GM19351 (cell line): ENCODE results near the gene CDK11B.

Experiments used
- ATAC-seq: cut with Tn5 transposase; IDR thresholded peaks from one replicate; pipeline ENCODE4 v1.9.1; 2021; ENCODE audit warnings: mild to moderate bottlenecking, moderate library complexity; ENCODE audit not compliant: unreplicated experiment

CDK11B gene

DNA sequence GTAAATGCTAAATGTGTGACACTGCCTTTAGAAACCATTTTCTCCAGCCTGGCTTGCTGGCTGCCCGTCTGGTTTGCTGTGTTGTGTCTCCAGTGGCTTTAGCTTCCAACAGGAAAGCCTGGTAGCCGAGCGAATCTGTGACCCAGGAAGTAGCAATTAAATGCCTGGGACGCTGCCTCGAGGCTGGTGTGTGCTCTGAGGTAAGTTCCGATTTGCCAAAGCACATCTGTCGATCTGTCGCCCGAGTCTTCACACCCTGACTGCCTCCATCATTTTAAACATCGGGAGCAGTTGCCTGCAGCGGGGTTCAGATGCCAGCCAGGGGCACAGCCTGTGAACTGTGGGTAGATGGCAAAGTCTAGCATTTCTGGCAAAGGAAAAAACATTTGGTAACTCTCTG is 41.3 kb downstream of the CDK11B start:
- no peak for ATAC-seq

DNA sequence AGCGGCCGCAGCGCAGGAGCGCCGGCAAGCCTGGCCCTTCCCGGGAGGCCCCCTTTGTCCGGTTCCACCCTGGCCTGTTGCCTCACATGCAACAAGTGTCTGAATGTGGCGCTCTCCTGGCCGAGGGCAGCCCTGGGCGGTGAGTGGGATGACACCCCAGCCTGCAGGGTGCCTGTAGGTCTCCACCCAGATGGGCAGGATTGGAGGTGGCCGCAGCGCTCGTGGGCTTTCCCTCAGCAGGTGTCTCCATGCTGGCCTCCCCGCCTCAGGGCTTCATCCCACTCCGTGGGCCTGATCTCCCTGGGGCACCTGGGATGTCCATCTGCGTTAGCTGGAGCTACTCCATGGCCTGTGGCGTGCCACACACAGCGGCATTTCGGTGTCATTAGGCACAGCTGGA is 42.0 kb downstream of the CDK11B start:
- no peak for ATAC-seq

DNA sequence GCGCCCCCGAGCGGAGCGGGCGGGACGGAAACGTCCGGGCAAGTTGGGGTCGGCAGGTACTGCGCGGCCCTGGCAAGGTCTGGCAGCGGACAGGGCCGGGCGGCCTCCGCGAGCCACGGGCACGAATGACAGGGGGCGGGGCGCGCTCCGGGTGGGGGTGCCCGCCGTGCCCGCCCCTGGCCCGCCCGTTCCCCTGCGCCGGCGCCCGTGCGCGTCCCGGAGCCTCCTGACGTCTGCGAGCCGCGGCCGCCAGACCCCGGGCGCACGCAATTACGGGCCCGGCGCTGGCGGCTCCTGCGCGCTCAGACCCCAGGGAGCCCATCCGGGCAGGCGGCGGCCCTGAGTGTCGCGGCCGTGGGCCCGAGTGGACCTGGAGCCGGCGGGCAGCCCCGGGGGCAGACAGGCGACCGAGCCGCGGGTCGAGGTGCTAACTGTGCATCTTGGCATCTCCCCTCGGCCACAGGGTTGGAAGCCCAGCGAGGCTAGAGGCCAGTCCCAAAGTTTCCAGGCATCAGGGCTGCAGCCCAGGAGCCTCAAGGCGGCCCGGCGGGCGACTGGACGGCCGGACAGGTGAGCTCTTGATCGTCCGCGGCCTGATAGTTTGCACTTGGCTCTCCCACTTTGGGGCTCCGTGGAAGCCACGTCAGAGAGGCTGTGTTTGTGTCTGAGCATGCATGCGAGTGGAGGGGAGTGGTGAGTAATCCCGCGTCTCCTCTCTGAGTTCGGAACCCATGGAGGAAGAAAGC is 42.6 kb downstream of the CDK11B start:
- ATAC-seq = peak; percentile 13

DNA sequence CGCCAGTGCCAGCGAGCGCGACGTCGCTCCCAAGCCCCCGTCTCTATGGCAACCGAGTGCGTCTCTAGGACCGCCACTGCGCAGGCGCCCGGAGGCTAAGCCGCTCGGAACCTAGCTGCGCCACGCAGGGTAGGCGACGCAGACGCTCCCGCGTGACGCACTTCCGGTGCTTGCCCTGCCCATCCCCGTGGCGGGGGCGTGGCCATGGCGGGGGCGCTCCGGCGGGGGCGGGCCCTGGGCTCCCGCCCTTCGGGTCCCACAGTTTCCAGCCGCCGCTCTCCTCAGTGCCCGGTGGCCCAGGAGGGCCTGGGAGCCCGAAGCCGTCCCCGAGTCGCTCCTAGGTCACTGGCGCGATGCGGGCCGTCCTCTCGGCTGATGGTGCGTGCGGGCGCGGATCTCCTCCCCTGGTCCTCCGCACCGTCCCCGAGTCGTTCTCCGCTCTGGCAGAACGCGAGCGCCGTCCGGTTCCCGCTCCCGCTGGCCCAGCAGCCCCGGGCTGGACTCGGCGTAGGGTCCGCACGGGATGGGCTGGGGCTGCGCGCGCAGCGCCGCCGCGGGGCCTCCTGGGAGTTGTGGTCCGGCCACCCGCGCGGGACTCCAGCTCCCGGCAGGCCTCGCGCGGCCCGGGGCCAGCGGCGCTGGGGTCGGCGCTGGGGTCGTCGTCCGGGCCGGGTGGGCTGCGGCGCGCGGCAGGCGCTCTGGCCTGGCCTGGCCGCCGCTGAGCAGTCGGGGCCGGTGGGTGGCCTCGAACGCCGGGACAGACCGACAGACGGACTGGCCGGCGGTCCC is 43.4 kb downstream of the CDK11B start, which contains the start of gene MIB2:
TSS of gene MIB2 (plus strand) at position 245 of the 789 bp plus-strand sequence. CDS start 7,953 bp downstream, outside the sequence.
- peak; percentile 82 for ATAC-seq

DNA sequence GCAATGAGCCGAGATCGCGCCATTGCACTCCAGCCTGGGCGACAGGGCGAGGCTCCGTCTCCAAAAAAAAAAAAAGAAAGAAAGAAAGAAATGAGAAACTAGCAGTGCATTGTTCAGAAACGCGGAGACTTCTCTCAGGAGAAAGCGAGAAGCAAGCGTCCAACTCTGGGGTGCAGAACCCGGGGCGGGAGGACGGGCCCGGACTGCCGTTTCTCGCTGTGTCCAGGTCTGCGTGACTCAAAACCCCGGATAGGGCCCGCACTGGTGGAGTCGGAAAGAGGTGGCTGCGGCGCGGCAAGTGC is 43.9 kb downstream of the CDK11B start:
- no peak for ATAC-seq

- no peak for ATAC-seq
These were observed 44.4 kb downstream of the CDK11B start for GRCh38 chr1:1614204-1614953.

- no peak for ATAC-seq
These were observed 45.2 kb downstream of the CDK11B start for GRCh38 chr1:1613509-1614082.

- no peak for ATAC-seq
These were observed 46.8 kb downstream of the CDK11B start for GRCh38 chr1:1612104-1612400.

DNA sequence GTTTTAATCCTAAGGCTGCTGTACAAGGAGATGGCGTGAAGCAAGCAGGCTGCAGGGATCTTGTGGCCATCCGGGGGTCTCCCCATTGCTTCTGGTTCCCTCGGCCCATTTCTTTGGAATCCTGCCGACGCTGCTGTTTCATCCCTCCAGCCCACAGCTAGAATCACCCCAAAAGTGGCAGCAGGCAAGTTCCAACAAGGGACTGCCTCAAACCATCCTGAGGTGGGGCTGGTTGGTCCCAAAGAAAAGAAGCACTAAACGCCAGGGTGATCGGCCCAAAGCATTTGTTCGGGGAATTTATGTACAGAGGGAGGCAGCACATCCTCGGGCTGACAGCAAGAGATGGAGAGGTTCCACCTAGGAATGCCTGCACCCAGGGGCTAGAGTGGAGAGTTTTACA is 48.0 kb downstream of the CDK11B start:
- ATAC-seq = no peak

- ATAC-seq = no peak
These were observed 48.9 kb downstream of the CDK11B start for GRCh38 chr1:1609822-1610485.

GRCh38 chr1:1606232-1606631 is 52.6 kb downstream of the CDK11B start:
- ATAC-seq = no peak

DNA sequence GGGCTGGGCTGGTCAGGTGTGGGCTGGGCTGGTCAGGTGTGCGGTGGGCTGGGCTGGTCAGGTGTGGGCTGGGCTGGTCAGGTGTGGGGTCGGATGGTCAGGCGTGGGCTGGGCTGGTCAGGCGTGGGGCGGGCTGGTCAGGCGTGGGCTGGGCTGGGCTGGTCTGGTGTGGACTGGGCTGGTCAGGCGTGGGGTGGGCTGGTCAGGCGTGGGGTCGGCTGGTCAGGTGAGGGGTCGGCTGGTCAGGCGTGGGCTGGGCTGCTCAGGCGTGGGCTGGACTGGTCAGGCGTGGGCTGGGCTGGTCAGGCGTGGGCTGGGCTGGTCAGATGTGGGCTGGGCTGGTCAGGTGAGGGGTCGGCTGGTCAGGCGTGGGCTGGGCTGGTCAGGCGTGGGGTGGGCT is 53.1 kb downstream of the CDK11B start:
- ATAC-seq = no peak

GRCh38 chr1:1605034-1605591 is 53.7 kb downstream of the CDK11B start:
- no peak for ATAC-seq

DNA sequence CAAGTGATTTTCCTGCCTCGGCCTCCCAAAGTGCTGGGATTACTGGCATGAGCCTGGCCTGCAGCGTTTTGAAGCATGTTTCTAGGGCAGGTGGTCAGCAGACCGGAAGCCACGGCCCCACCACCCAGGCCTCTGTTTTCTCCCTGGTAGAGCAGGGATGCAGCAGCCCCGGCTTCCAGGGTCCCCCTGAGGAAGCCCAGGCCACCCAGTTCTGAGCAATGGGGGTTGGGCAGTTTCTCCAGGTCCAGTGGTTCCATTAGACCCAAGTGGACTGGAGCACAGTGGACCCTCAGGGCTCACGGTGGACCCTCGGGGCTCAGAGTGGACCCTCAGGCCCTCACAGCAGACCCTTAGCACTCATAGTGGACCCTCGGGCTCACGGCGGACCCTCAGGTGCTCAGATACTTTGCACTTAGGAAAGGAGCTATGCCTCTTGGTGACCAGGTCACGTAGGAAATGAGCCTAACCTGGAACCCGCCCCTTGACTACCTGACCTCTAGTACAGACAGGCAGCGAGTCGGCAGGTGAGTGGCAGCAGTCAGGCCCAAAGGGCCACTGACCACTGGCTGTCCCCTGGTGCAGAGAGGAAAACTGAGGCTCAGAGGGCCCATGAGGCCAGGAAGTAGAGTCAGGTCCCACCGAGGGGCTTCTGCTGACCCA is 54.3 kb downstream of the CDK11B start:
- ATAC-seq = no peak

DNA sequence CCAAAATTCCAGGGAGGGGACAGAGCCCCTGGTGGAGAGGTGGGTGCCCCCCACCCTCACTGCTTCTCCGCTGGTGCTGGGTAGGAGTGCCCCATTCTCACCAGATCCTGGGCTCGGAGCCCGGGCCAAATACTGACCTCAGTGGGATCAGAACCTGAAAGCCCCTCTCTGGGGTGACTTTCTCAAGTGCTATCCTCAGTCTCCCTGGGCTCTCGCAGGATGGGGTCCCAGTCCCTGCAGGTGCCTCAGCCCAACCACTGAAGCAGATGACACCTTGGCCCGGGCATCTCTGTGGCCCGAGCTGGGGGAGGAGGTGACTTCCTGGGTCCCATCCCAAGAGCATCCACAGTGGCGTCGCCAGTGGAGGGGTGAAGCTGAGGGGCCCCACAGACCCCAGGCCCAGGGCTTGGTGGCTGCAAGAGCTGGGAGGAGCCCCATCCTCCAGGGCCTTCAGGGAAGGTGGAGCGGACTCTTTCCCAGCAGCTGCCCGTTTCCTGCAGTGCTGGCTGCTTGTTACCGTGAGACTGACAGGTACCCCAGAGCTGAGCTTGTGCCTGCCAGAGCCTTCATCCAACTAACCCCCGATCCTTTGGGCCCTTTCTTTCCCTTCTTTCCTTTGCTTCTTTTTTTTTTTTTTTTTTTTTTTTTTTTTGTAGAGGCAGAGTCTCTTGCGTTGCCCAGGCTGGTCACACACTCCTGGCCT is 55.0 kb downstream of the CDK11B start:
- ATAC-seq = no peak

DNA sequence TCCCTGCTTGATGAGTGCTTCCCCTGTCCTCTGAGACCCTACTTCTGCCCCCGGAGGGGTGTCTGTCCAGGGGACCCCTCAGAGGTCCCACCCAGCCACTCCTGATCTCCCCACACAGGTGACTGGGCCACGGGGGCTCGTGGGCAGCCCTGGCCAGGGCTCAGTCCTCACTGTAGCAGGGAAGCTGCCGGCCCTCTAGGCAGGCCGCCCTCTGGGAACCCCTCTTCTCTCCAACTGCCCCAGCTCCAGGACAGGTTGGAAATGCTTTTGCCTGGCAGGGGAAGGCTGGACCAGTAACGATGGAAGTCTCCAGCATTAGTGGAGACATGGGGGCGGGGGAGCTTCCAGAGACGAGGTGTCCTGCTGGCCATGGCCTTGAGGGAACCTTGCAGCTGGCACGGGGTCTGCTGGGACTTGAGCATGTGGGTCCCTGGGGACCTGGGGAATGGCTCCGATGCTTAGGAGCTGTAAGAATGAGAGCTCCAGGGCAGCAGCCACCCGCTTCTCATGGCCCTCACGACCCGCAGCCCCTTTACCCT is 55.8 kb downstream of the CDK11B start:
- ATAC-seq = no peak

- ATAC-seq = no peak
These were observed 56.4 kb downstream of the CDK11B start for GRCh38 chr1:1602304-1602967.

GRCh38 chr1:1601564-1602303 is 57.1 kb downstream of the CDK11B start:
- no peak for ATAC-seq
